K562 (cell line): Measurements from ENCODE around the gene UCP1. TPM values are rescaled to one million over a fixed set of nuclear protein-coding genes. Genes with fewer than 3 reads are reported as not detected.
A peak's percentile ranks its signal among the peaks of the same experiment; 100 is the strongest.

ENCODE experiments used
- ATF6 ChIP-seq: sonication (generic); formaldehyde crosslinking; IDR thresholded peaks from 2 replicates; pipeline ENCODE4 v1.4.0; 2020; ENCODE audit warnings: mild to moderate bottlenecking, missing genetic modification reagents
- BACH1 ChIP-seq: fragments of 200-800 bp; sonication (Bioruptor generic); IDR thresholded peaks from 2 replicates; pipeline ENCODE4 v1.6.1; 2016; ENCODE audit warnings: missing genetic modification characterization, missing compliant biosample characterization
- CBX8 ChIP-seq: fragments of 200-600 bp; sonication (generic); IDR thresholded peaks from 2 replicates; pipeline ENCODE4 v1.6.1; 2012; ENCODE audit warnings: borderline replicate concordance, mixed run types, low read depth, mild to moderate bottlenecking, moderate library complexity, mixed read lengths, low read length, control low read depth, inconsistent platforms; ENCODE audit not compliant: poor library complexity, severe bottlenecking; ENCODE audit errors: extremely low read depth
- CEBPG ChIP-seq, 3 experiments: fragments of 200-800 bp in 1 of 3; sonication (Bioruptor generic) in 1 of 3; sonication (generic) in 1 of 3; formaldehyde crosslinking in 1 of 3; IDR thresholded peaks in 2 of 3; conservative IDR thresholded peaks in 1 of 3; 2 replicates each; pipeline versions ENCODE4 v1.6.1 to v1.8.0; 2016 to 2022; ENCODE audit warnings: missing compliant biosample characterization in 2 of 3, missing genetic modification characterization in 2 of 3, mild to moderate bottlenecking in 1 of 3, missing genetic modification reagents in 1 of 3
- CREB3 ChIP-seq: fragments of 450-650 bp; conservative IDR thresholded peaks from 2 replicates; pipeline ENCODE4 v1.6.1; 2016; ENCODE audit warnings: missing genetic modification characterization, low read depth, mild to moderate bottlenecking, missing compliant biosample characterization, moderate library complexity
- EGR1 ChIP-seq: fragments of 450-650 bp; conservative IDR thresholded peaks from 2 replicates; pipeline ENCODE4 v1.6.1; 2017; ENCODE audit warnings: mild to moderate bottlenecking
- ELF4 ChIP-seq: fragments of 450-650 bp; formaldehyde crosslinking; IDR thresholded peaks from 2 replicates; pipeline ENCODE4 v1.4.0; 2022; ENCODE audit warnings: missing genetic modification characterization
- GTF3C2 ChIP-seq: IDR thresholded peaks from 3 replicates; pipeline ENCODE4 v1.6.1; 2011; ENCODE audit warnings: borderline replicate concordance, mild to moderate bottlenecking, moderate library complexity; ENCODE audit not compliant: insufficient read length; ENCODE audit errors: extremely low read depth
- HDAC1 ChIP-seq, 2 experiments: fragments of 450-650 bp; IDR thresholded peaks; 2 replicates each; pipeline ENCODE4 v1.6.1; 2016 to 2017; ENCODE audit warnings: inconsistent platforms in 1 of 2, mild to moderate bottlenecking in 1 of 2, moderate library complexity in 1 of 2
- HDGF ChIP-seq: fragments of 450-650 bp; IDR thresholded peaks from 2 replicates; pipeline ENCODE4 v1.6.1; 2016
- JUND ChIP-seq, 2 experiments: IDR thresholded peaks; 2 replicates in 1 of 2; 3 replicates in 1 of 2; pipeline ENCODE4 v1.6.1; 2011; ENCODE audit warnings: borderline replicate concordance in 2 of 2, low read depth in 2 of 2, low read length in 2 of 2, improper control_type of control experiment in 1 of 2, missing biosample characterization in 1 of 2, missing genetic modification characterization in 1 of 2, missing genetic modification reagents in 1 of 2
- KHSRP ChIP-seq: fragments of 450-650 bp; IDR thresholded peaks from 2 replicates; pipeline ENCODE4 v1.6.1; 2017
- KLF13 ChIP-seq: fragments of 450-650 bp; IDR thresholded peaks from 2 replicates; pipeline ENCODE4 v1.6.1; 2016; ENCODE audit warnings: missing genetic modification characterization, low read depth, mild to moderate bottlenecking, missing compliant biosample characterization, moderate library complexity, borderline replicate concordance
- MTA2 ChIP-seq: fragments of 450-650 bp; IDR thresholded peaks from 2 replicates; pipeline ENCODE4 v1.6.1; 2016; ENCODE audit warnings: low read depth
- NR3C1 ChIP-seq: sonication (generic); formaldehyde crosslinking; IDR thresholded peaks from 2 replicates; pipeline ENCODE4 v1.8.1; 2022; ENCODE audit warnings: missing genetic modification reagents
- PHB ChIP-seq: fragments of 250-450 bp; sonication (Bioruptor Pico); IDR thresholded peaks from 2 replicates; pipeline ENCODE4 v1.5.0; 2021
- RFX1 ChIP-seq: fragments of 450-650 bp; IDR thresholded peaks from 2 replicates; pipeline ENCODE4 v1.6.1; 2016; ENCODE audit warnings: mild to moderate bottlenecking, moderate library complexity
- ZBTB8A ChIP-seq: fragments of 450-650 bp; IDR thresholded peaks from 2 replicates; pipeline ENCODE4 v1.6.1; 2018; ENCODE audit warnings: mild to moderate bottlenecking, moderate library complexity; ENCODE audit not compliant: partially characterized antibody
- ZNF217 ChIP-seq: sonication (generic); formaldehyde crosslinking; IDR thresholded peaks from 2 replicates; pipeline ENCODE4 v1.8.0; 2022; ENCODE audit warnings: mild to moderate bottlenecking, missing genetic modification reagents
- ZNF263 ChIP-seq: sonication (generic); formaldehyde crosslinking; IDR thresholded peaks from 2 replicates; pipeline ENCODE4 v1.8.0; 2022; ENCODE audit warnings: mild to moderate bottlenecking, missing genetic modification reagents, borderline replicate concordance
- ZNF766 ChIP-seq: fragments of 200-800 bp; sonication (Bioruptor generic); conservative IDR thresholded peaks from 2 replicates; pipeline ENCODE4 v1.6.1; 2016; ENCODE audit warnings: missing genetic modification characterization, missing compliant biosample characterization
- ZNF780A ChIP-seq: fragments of 250-450 bp; sonication (Bioruptor Pico); IDR thresholded peaks from 2 replicates; pipeline ENCODE4 v1.5.0; 2021; ENCODE audit warnings: mild to moderate bottlenecking
- ZNF79 ChIP-seq: fragments of 250-450 bp; sonication (Bioruptor Pico); IDR thresholded peaks from 2 replicates; pipeline ENCODE4 v1.4.0; 2020; ENCODE audit warnings: low read depth, mild to moderate bottlenecking, moderate library complexity
- polyA plus RNA-seq, 8 experiments: library from polyadenylated mRNA; depleted of rRNA in 4 of 8; stranded (reverse) in 5 of 8; unstranded in 3 of 8; fragments of >200 nt; fragmentation: Nextera tagmentation in 2 of 8; fragmentation: Illumina TruSeq in 1 of 8; extraction: Ambion mirVana in 2 of 8; extraction: Trizol in 1 of 8; gene quantifications; 2 replicates each; pipeline versions ENCODE4 v1.2.1 to v1.2.3, GENCODE V29; 2011 to 2014; ENCODE audit warnings: inconsistent platforms in 1 of 8, missing spikeins in 1 of 8
- total RNA-seq, 7 experiments: library from RNA; depleted of rRNA in 6 of 7; stranded (reverse); fragments of >200 nt in 6 of 7; fragmentation: Illumina TruSeq in 2 of 7; extraction: Trizol in 2 of 7; gene quantifications; 2 replicates each; pipeline versions ENCODE4 v1.2.1 to v1.2.3, GENCODE V29; 2011 to 2021; ENCODE audit warnings: low replicate concordance in 1 of 7

Gene UCP1
- total and polyA plus RNA-seq, 9 of the 15 experiments (the other 6 are each of a cell fraction or from before 2014, with no cell fraction given) = not detected

GRCh38 chr4:140529434-140529833 lies 39.3 kb downstream of the UCP1 start (continued):
- no peak for TF ChIP-seq GTF3C2
- no peak for TF ChIP-seq KLF13 (tag)
- no peak for TF ChIP-seq ZNF79 (CRISPR knock-in tag)
- peak; percentile 55 to 95; a peak in 3 of 4 replicates for TF ChIP-seq HDAC1 (IDR thresholded peaks at IDR 0.05)
- TF ChIP-seq NR3C1 = no peak
- peak; percentile 40; the same call in 1 of the 2 replicates for TF ChIP-seq ELF4
- TF ChIP-seq MTA2 = peak; percentile 81
- no peak for TF ChIP-seq ZBTB8A
- TF ChIP-seq CEBPG (CRISPR knock-in tag; IDR thresholded peaks at IDR 0.05) = no peak
- no peak for TF ChIP-seq CEBPG (tag; conservative IDR thresholded peaks at IDR 0.05 in 1 of 2, IDR thresholded peaks at IDR 0.05 in 1 of 2)
- TF ChIP-seq ATF6 (CRISPR knock-in tag) = no peak
- TF ChIP-seq ZNF780A (CRISPR knock-in tag) = no peak
- no peak for TF ChIP-seq HDGF
- TF ChIP-seq ZNF766 (CRISPR knock-in tag) = peak; percentile 63; the same call in 1 of the 2 replicates
- 0 out of 2 replicates have a peak, but pooled peaks have one; percentile 6 for TF ChIP-seq RFX1
- no peak for TF ChIP-seq ZNF263 (CRISPR knock-in tag)
- TF ChIP-seq PHB (CRISPR knock-in tag) = no peak
- TF ChIP-seq BACH1 (tag) = no peak
- TF ChIP-seq CBX8 = no peak
- TF ChIP-seq EGR1 = no peak
- 0 out of 2 replicates have a peak, but pooled peaks have one; percentile 44 for TF ChIP-seq KHSRP
- TF ChIP-seq JUND (IDR thresholded peaks at IDR 0.05; ENCODE audit: borderline replicate concordance, low read depth, low read length) = peak; percentile 65; the same call in 1 of the 2 replicates
- TF ChIP-seq JUND (tag; IDR thresholded peaks at IDR 0.05; ENCODE audit: borderline replicate concordance, low read depth, low read length) = peak; percentile 63; the same call in 2 of the 3 replicates
- TF ChIP-seq ZNF217 (CRISPR knock-in tag) = no peak
- TF ChIP-seq CREB3 (tag) = no peak
